Left ventricle myocardium superior (tissue), 1 donor: Measurements from ENCODE around the gene FREY1. TPM values are rescaled to one million over a fixed set of nuclear protein-coding genes. Genes with fewer than 3 reads are reported as not detected.

Experiments
- ATAC-seq: fragments of 200-7000 bp; cut with Tn5 transposase; one replicate; pipeline ENCODE4 v1.9.1; 2020; ENCODE audit warnings: mild to moderate bottlenecking, moderate library complexity
- DNase-seq: peaks from one replicate; pipeline ENCODE4 v3.0.0-alpha.2; 2020
- intact Hi-C: fragments of 100-400 bp; cut with micrococcal nuclease; formaldehyde crosslinking; loops from one replicate; pipeline ENCODE4 v1.11.0; 2022
- total RNA-seq: library from RNA; stranded (reverse); fragmentation: NEBNext Ultra II Directional; extraction: Animal tissue kit (Norgen Biotek cat#: 25700); gene quantifications from one replicate; pipeline ENCODE4 v1.2.1, GENCODE V29; 2021
- donor health status: DM: no; HTN: yes; CAD: no; lungs with severe emphysema.

The FREY1 gene
- total RNA-seq, 1 donor from 2014 or later = 0.52 TPM

GRCh38 chr11:45884596-45885185 lies 22.4 kb downstream of the FREY1 start:
- no peak for DNase-seq
- no peak for ATAC-seq
- intact Hi-C loops = no loop called here

- intact Hi-C loops = no loop called here
- DNase-seq (no peak), ATAC-seq (no peak)
Observed at GRCh38 chr11:45881708-45882368, 25.2 kb downstream of the FREY1 start.

- ATAC-seq = no peak
- intact Hi-C loops = no loop called here
- DNase-seq = no peak
Observed at GRCh38 chr11:45880772-45881570, 26.1 kb downstream of the FREY1 start.

- intact Hi-C loops = no loop called here
- no peak for DNase-seq
- no peak for ATAC-seq
Observed at GRCh38 chr11:45879803-45880686, 27.0 kb downstream of the FREY1 start.

- no peak for ATAC-seq
- DNase-seq = no peak
- intact Hi-C loops = no loop called here
Observed at GRCh38 chr11:45877845-45878244, 29.2 kb downstream of the FREY1 start.

GRCh38 chr11:45877221-45877620 lies 29.9 kb downstream of the FREY1 start:
- DNase-seq (no peak), ATAC-seq (no peak)
- intact Hi-C loops = no loop called here

GRCh38 chr11:45876401-45876800 lies 30.7 kb downstream of the FREY1 start:
- ATAC-seq (peak; percentile 75), DNase-seq (no peak)
- intact Hi-C loops = no loop called here

- ATAC-seq = peak; percentile 70
- intact Hi-C loops = no loop called here
- DNase-seq = peak; percentile 57
Observed at GRCh38 chr11:45872651-45873356, 34.3 kb downstream of the FREY1 start.

- intact Hi-C loops = no loop called here
- DNase-seq (no peak), ATAC-seq (no peak)
Observed at GRCh38 chr11:45871638-45872037, 35.4 kb downstream of the FREY1 start.

- intact Hi-C loops = no loop called here
- DNase-seq = no peak
- ATAC-seq = no peak
Observed at GRCh38 chr11:45870706-45871105, 36.4 kb downstream of the FREY1 start.

GRCh38 chr11:45869551-45869950 lies 37.5 kb downstream of the FREY1 start:
- no peak for ATAC-seq
- DNase-seq = no peak
- intact Hi-C loops = no loop called here

- no peak for DNase-seq
- ATAC-seq = no peak
- intact Hi-C loops = no loop called here
Observed at GRCh38 chr11:45864041-45864440, 43.0 kb downstream of the FREY1 start.

- peak; percentile 54 for DNase-seq
- ATAC-seq = peak; percentile 15
- intact Hi-C loops = no loop called here
Observed at GRCh38 chr11:45860764-45861510, 46.1 kb downstream of the FREY1 start.

- no peak for DNase-seq
- intact Hi-C loops = no loop called here
- no peak for ATAC-seq
Observed at GRCh38 chr11:45860348-45860747, 46.7 kb downstream of the FREY1 start.

- intact Hi-C loops = no loop called here
- peak; percentile 81 for ATAC-seq
- peak; percentile 96 for DNase-seq
Observed at GRCh38 chr11:45859661-45860140, 47.4 kb downstream of the FREY1 start.

GRCh38 chr11:45858751-45859398 lies 48.2 kb downstream of the FREY1 start:
- no peak for DNase-seq
- intact Hi-C loops = no loop called here
- no peak for ATAC-seq

GRCh38 chr11:45857961-45858474 lies 49.1 kb downstream of the FREY1 start:
- ATAC-seq (peak; percentile 68), DNase-seq (peak; percentile 66)
- intact Hi-C loops = no loop called here
